Measurements from ENCODE around the gene LRRTM3. TPM values are rescaled to one million over a fixed set of nuclear protein-coding genes. Genes with fewer than 3 reads are reported as not detected.

LRRTM3 gene
- polyA plus RNA-seq, 1 of the 3 experiments (the other 2 are of a cell fraction): not detected

- POLR2A ChIA-PET: no interaction called here
- Histone ChIP-seq H3K9me2 (no peaks in the 10 kb centered on the region), H3K4me3 (ENCODE audit: low read depth in 2 of 2, low read length in 1 of 2) (no peak overlapping the region), H3K27me3 (ENCODE audit: insufficient read depth) (no peaks in the 10 kb centered on the region; the same call in 1 of the 2 replicates), H3K79me2 (ENCODE audit: insufficient read depth) (no peaks in the 10 kb centered on the region), H3K9ac (no peak overlapping the region), H3K4me2 (no peak overlapping the region), H3K27ac (ENCODE audit: low read depth in 2 of 2, low read length in 1 of 2) (no peak overlapping the region), H3K4me1 (ENCODE audit: control insufficient read depth in 1 of 2, insufficient read depth in 2 of 2, low read depth in 1 of 2, low read length in 1 of 2) (no peaks in the 10 kb centered on the region), H3K9me3 (no peaks in the 10 kb centered on the region), H3F3A (replicated peaks; ENCODE audit: insufficient read depth) (no peaks in the 10 kb centered on the region), H3K36me3 (replicated peaks in 1 of 2; ENCODE audit: control insufficient read depth in 1 of 2, insufficient read depth in 2 of 2, low read length in 1 of 2) (no peaks in the 10 kb centered on the region), H4K20me1 (ENCODE audit: insufficient read depth) (no peaks in the 10 kb centered on the region), H2AFZ (ENCODE audit: low read depth) (no peak overlapping the region)
- DNase-seq: no peak
- TF ChIP-seq RXRA (IDR thresholded peaks at IDR 0.05; ENCODE audit: borderline replicate concordance, low read depth): no peak
- TF ChIP-seq TEAD4 (IDR thresholded peaks at IDR 0.05; ENCODE audit: borderline replicate concordance, insufficient read depth): no peak
- no peak for TF ChIP-seq RAD21 (IDR thresholded peaks at IDR 0.05; ENCODE audit: low read length)
- TF ChIP-seq PBX3 (IDR thresholded peaks at IDR 0.05): no peak
- no peak for TF ChIP-seq EP300 (IDR thresholded peaks at IDR 0.05; ENCODE audit: borderline replicate concordance in 1 of 2, low read depth in 1 of 2, low read length in 1 of 2)
- no peak for TF ChIP-seq SMC3 (IDR thresholded peaks at IDR 0.05; ENCODE audit: low read depth, low read length)
- no peak for TF ChIP-seq FOXM1 (IDR thresholded peaks at IDR 0.05; ENCODE audit: low read depth)
- TF ChIP-seq ZBTB33 (IDR thresholded peaks at IDR 0.05; ENCODE audit: borderline replicate concordance, low read depth): no peak
- TF ChIP-seq TCF12 (IDR thresholded peaks at IDR 0.05): no peak
- TF ChIP-seq NRF1 (IDR thresholded peaks at IDR 0.05; ENCODE audit: low read depth, low read length): no peak
- TF ChIP-seq RFX5 (IDR thresholded peaks at IDR 0.05; ENCODE audit: low read length): no peak
- TF ChIP-seq YY1 (IDR thresholded peaks at IDR 0.05; ENCODE audit: low read depth): no peak
- TF ChIP-seq EZH2phosphoT487 (IDR thresholded peaks at IDR 0.05; ENCODE audit: borderline replicate concordance, low read depth): no peak
- no peak for TF ChIP-seq GABPA (IDR thresholded peaks at IDR 0.05; ENCODE audit: low read depth)
- no peak for TF ChIP-seq ELF1 (IDR thresholded peaks at IDR 0.05)
- CTCF ChIA-PET: no interaction called here
- 1% methylated on average over 3 of the region's 3 CpGs for WGBS (ENCODE audit: low lambda C conversion rate)
These were observed 120.7 kb downstream of the LRRTM3 start for GRCh38 chr10:67046507-67046906.

- Histone ChIP-seq H3K9me3 (no peaks in the 10 kb centered on the region), H4K20me1 (ENCODE audit: insufficient read depth) (no peaks in the 10 kb centered on the region), H3K27ac (ENCODE audit: low read depth in 2 of 2, low read length in 1 of 2) (no peak overlapping the region), H3K36me3 (replicated peaks in 1 of 2; ENCODE audit: control insufficient read depth in 1 of 2, insufficient read depth in 2 of 2, low read length in 1 of 2) (no peaks in the 10 kb centered on the region), H3K9me2 (no peaks in the 10 kb centered on the region), H3K9ac (no peak overlapping the region), H3F3A (replicated peaks; ENCODE audit: insufficient read depth) (no peaks in the 10 kb centered on the region), H3K79me2 (ENCODE audit: insufficient read depth) (no peaks in the 10 kb centered on the region), H3K27me3 (ENCODE audit: insufficient read depth) (no peaks in the 10 kb centered on the region; the same call in 1 of the 2 replicates), H2AFZ (ENCODE audit: low read depth) (no peak overlapping the region), H3K4me2 (no peak overlapping the region), H3K4me3 (ENCODE audit: low read depth in 2 of 2, low read length in 1 of 2) (no peak overlapping the region), H3K4me1 (ENCODE audit: control insufficient read depth in 1 of 2, insufficient read depth in 2 of 2, low read depth in 1 of 2, low read length in 1 of 2) (no peaks in the 10 kb centered on the region)
- 8% methylated on average over 3 of the region's 3 CpGs for WGBS (ENCODE audit: low lambda C conversion rate)
- DNase-seq: no peak
- TF ChIP-seq TEAD4 (IDR thresholded peaks at IDR 0.05; ENCODE audit: borderline replicate concordance, insufficient read depth) (no peak), RFX5 (IDR thresholded peaks at IDR 0.05; ENCODE audit: low read length) (no peak), NFIC (IDR thresholded peaks at IDR 0.05; ENCODE audit: borderline replicate concordance) (no peak)
- POLR2A ChIA-PET: no interaction called here
- CTCF ChIA-PET: no interaction called here
These were observed 124.2 kb downstream of the LRRTM3 start for GRCh38 chr10:67049988-67050387.
